HG02623 (cell line): ENCODE results near the gene NPY.

ENCODE experiments used
- ATAC-seq: cut with Tn5 transposase; IDR thresholded peaks from one replicate; pipeline ENCODE4 v1.9.1; 2021; ENCODE audit warnings: moderate library complexity; ENCODE audit not compliant: unreplicated experiment

The NPY gene

DNA sequence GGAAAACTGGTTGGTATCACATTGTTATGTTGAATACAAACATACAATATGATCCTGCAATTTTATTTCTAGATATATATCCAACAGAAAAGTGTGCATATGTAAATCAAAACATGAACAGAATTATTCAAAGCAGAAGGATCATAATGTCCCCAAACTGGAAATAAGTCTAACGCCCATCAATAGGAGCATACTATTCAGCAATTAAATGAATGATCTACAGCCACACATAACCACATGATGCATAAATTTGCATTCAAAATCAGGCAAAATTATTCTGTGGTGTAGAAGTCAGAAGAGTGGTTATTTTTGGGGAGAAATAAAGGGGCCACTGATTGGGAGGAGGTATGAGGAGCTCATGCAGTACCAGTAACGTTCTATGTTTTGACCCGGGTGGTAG, 28.6 kb downstream of the NPY start:
- no peak for ATAC-seq

DNA sequence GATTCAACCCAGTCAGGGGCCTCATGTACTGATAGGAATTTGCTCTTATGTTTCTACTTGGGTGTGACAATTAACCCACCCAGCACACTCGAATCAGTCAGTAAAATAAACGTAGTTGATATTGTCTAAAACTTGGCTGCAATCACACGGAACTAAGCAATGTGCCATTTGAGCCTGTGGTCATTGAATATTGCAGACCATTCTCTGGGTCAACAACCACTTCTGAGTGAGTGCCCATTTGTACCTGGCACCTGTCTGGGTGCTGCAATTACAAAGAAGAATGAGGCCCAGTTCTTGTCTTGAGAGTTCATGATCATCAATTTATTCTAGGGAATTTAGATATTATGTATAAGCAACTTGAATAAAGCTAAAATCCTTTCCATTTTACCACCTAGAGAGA, 29.8 kb downstream of the NPY start:
- no peak for ATAC-seq

DNA sequence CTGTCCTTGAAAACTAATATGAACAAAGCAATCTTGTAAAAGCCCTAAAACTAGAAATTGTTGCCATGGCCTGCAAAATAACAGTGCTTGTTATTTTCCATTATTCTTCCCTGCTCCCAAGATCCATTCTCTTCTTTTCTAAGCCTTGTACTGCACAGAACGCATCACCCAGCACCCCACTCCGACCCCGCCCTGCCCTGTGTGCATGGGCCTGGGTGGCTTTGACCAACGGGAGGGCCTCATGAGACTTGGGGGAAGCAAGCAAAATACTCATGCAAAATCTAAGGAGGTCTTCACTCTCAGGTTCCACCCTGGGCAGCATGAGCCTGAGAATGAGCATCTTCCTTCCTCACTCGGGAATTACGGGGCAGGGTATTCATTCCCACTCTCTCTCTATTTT, 32.4 kb downstream of the NPY start:
- ATAC-seq, result no peak

DNA sequence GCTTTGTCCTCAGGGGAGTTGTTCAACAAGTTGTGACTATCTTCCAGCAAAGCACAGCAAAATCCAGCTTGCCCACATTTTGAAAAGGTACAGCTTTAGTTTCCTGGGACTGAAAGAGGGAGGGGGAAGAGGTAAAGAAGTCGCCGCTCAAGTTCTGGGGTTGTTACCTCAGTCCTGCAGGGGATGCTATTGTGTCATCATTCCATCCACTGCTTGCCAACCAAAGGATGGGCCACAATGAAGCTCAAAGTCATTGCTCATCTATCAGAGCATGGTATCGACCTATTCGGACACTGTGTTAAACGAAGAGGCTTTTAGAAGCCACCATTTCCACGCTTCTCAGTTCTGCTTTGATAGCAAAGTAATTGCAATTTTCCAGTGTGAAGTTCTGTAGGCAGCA, 34.3 kb downstream of the NPY start:
- no peak for ATAC-seq

DNA sequence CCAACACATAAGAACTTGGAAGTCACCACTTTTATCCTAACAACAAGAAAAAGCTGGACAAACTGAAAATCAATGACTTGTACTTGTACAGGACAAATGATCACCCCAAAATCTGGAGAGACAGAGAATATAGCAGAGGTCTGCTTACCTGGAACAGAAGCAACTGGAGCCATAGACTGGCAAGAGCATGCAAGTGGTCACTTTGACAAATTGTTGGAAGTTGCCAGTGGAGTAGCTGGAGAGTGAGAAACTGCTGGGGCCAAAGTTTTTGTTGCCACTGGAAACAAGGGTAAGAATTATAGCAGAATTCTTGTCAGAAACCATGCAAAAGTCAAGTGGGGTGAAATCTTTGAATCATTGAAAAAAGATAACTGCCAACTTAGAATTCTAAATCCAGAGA, 35.2 kb downstream of the NPY start:
- ATAC-seq, result no peak

DNA sequence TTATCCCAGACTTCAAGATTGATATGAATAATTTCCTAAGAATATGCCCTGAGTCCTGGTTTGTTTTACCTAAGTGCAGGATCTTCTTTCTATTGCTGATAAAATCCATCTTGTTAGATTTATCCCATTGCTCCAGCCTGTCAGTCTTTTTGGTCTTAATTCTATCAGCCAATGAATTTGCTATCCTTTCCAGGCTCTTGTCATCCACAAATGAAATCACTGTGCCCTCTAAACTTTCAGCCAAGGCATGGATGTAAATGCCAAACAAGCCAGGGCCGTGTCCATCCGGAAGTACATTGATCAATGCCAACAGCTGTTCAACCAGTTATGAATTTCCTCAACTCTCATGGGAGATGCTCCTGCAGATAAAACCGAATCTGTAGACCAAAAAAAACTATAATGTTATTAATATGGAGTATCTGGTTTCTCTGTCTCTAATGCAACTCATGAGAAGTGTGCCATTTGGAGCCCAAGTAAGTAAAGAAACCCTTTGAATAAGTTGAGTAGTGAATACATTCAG, 40.0 kb downstream of the NPY start:
- no peak for ATAC-seq

DNA sequence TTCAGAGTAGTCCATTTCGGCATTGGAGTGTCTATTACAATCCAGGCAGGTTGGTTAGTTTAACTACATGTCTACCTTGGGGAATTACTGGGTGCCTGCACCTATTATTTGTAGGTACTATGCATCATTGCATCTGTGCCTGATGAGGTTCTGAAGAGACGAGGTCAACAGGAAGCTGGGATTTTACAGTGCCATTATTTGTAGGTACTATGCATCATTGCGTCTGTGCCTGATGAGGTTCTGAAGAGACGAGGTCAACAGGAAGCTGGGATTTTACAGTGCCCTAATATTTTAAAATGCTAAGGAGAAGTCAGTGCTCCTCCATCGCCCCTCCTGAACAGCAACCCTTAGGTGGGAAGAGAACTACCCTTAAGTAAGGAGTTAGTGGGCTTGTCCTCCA, 41.7 kb downstream of the NPY start:
- no peak for ATAC-seq

DNA sequence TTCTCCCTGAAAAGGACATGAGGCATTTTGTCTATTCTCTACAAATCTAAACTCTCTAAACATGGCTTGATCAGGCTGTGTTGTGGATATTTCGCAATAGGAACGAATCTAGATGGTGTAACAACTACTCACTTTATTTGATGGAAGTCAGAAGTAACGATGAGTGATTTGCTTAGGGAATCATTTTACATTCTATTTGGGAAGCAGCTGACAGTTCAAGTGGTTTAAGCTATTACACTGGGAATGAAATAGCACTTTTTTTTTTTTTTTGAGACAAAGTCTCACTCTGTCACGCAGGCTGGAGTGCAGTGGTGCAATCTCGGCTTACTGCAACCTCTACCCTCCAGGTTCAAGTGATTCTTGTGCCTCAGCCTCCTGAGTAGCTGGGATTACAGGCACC, 44.1 kb downstream of the NPY start:
- ATAC-seq, result no peak

DNA sequence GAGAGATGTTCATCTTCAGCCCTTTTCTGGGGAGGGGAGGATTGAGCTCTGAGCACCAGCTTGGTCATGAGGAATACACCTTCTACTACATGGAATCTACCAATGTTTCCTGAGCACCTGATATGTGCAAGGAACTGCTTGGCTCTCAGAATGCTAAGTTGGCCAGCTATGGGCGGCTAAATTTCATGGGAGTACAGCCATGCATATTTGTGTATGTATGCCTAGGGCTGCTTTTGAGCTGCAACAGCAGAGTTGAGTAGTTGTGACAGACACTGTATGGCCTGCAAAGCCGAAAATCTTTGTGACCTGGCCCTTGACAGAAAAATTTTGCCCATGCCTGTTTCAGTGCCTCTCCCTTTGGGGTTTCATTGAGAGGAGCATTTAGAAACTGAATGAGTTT, 44.9 kb downstream of the NPY start:
- no peak for ATAC-seq

DNA sequence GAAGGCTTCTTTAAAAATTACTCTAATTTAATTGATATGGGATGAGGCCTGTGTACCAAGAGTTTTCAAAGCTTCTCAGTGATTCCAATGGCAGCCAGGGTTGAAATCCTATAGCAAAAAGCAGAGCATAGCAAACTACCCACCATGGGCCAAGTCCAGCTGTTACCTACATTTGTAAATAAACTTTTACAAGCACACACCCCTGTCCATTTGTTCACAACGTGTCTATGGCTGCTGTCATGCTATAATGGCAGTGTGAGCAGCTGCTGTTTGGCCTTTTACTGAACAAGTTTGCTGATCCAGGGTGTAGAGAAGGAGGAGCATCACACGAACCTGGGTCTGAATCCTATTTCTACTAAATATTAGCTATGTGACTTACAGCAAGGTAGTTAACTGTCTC, 50.0 kb downstream of the NPY start:
- ATAC-seq, result no peak

DNA sequence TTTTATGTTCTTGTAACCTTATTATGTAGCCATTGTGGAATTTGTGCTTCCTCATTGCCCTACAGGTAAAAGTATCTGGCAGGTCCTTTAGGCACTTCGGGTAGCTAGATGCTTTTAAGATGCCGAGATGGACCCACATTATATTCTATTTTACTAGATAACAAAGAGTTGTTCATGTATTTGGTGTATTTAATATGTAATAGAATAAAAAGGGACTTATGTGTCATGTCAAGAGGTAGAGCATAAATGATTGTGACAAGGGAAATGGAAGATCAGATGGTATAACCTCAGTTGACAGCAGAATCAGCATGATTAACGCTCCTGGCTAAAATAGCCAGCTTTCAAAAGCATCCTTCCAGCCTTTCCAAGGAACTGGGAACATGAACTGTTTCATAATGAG, 50.6 kb downstream of the NPY start:
- ATAC-seq, result no peak

DNA sequence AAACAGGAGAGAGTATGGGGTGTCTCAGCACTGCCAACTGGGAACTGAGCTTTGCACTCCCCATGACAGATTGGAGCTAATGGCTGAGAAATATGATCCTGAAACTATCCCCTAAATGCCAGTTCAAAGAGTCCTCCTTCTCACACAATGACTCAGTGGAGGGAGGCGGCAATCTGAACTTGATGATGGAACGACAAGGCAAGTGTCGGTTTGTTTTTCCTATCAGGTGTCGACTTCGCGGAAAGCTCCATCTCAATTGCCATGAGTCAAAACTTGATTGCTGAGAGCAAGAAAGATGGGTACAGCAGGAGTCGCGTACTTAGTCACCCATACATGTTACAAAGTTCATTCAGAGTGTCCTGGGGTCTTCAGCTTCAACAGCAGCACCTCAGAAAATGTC, 52.5 kb downstream of the NPY start:
- no peak for ATAC-seq

DNA sequence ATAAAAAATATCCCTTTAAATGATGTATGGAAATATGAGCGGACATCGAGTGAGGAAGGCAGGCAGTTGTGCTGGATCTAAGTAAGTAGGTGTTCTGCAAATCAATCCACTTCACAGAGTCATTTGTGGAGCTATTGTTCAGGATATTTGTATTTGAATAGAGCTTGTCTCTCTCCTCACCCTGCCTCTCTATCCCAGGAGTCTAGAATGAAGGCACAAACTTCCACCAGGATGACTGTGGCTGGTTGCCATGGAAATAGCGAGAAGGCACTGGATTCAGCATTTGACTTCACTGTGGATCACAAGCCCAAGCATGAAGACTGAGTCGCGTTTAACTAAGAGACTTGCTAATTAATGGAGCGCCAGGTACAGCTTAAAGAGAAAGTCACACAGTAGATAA, 53.2 kb downstream of the NPY start:
- no peak for ATAC-seq

DNA sequence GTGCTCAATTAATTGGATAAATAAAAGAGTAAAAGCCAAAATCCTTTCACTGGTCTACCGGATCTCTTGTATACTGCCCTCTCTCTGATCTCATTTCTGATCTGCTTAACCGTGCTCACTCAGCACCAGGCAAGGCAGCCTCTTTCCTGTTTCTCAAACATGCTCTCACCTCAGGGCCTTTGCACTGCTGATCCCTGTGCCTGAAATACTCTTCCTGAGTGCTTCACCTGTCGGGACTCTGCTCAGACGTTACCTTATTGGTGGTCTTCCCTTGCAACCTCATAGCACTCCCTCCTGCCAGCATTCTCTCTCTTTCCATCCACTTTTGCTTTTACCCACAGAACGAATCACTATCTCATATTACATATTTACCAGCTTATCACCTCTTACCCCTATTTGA, 55.6 kb downstream of the NPY start:
- no peak for ATAC-seq

DNA sequence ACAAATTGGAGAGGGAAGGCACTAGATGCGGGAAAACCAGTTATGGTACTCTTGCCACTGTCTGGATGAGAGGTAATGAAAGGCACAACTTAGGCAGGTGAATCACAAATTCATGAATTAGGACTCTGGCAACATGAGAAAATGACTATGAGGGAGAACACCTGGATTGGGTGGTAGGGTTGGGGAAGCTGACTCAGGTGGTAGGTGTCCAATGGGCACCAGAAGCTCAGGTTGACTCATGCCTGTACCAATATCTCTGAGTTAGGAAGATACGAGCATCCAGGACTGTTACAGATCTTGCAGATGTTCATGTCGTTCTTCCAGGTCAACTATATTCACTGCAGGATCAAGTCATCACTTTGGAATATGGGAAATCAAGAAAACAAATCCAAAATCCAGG, 56.7 kb downstream of the NPY start:
- no peak for ATAC-seq
